ENCODE data around the gene RNF224.

Gene RNF224

DNA sequence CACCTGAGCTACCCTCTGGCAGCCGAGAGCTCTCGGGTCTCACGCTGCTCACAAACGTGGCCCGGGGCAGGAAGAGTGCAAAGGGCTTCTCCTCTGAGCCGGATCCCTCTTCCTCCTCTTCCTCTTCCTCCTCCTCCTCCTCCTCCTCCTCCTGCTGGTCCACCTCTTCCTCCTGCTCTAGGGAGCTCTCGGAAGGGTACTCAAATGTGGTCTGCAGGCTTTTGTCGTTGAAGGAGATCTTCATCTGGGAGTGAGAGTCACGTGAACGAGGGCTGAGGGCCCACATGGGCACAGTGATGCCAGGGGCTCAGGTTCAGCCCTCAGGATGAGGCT is 34.9 kb upstream of the RNF224 start:
- DNase-seq (ENCODE audit: low spot score): no peak

DNA sequence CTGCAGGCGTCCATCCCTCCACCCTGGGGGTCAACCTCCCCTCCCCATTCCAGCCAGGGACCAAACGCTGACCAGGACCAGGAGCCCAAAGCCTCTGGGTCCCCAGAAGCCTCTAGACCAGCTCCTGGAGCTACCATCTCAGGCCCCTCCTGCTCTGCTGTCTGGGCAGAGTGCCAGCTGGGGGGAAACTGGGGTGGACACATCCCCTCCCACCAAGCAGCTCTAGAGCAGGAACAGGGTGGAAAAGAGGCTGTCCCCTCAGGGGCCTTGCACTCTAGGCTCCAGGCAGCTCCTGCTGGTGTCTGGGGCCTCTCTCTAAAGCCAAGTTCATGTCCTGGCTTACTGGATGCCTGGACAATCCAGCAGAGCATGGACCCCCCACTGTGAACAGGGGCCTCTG is 34.4 kb upstream of the RNF224 start:
- no peak for DNase-seq (ENCODE audit: low spot score)

DNA sequence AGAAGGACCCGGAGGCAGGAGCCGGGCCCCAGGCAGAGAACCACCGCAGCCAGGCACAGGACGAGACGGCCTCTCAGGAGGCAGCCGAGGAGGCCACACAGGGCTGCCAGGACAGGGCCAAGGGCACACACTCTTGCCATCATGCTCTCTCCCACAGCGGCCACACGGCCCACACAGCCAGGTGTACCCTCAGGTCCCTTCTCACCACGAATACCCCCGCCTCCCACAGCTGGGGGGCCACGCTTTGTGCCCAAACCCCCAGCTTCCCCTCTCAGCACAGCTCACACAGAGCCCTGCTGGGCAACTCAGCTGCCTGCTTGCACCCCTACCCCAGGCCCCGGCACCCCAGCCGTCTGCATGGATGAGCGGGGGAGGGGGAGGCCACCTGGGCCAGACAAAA is 33.5 kb upstream of the RNF224 start:
- DNase-seq (ENCODE audit: low spot score): no peak

DNA sequence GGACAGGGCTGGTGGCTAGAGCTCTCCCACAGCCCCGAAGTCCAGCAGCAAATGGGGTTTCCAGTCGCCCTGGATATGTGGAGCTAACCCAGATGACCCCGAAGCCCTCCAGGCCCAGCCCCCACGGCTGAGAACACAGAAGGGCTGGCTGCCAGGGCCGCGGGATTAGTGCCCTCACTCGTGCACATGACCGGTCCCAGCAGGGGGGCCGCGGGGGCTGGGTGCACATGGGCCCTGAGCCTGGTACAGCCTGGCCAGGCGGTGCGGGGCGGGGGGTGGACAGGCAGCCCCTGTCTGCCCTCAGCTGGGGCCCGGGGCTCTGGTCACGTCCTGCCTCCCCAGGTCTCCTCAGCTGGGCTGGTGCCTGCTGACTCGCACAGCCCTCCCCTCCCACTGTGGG is 32.9 kb upstream of the RNF224 start:
- DNase-seq (ENCODE audit: low spot score): no peak

DNA sequence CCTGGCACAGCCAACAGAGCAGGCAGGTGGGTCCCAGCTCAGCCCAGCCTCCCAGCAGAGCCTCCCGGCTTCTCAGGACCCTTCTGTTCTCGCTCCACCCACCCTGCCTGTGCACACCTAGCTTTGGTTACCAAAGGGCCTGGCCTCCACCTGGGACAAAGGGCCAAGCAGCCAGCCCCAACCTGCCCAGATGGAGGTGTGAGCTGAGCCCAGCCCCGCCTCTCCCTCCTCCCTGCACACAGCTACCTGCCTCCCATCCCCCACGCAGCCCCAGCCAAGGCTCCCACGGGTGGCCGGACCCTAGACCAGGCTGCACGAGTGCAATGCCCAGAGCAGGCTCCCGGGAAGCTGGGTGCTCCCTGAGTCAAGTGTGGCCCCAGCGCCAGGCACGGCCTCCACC is 32.4 kb upstream of the RNF224 start:
- DNase-seq (ENCODE audit: low spot score): no peak

DNA sequence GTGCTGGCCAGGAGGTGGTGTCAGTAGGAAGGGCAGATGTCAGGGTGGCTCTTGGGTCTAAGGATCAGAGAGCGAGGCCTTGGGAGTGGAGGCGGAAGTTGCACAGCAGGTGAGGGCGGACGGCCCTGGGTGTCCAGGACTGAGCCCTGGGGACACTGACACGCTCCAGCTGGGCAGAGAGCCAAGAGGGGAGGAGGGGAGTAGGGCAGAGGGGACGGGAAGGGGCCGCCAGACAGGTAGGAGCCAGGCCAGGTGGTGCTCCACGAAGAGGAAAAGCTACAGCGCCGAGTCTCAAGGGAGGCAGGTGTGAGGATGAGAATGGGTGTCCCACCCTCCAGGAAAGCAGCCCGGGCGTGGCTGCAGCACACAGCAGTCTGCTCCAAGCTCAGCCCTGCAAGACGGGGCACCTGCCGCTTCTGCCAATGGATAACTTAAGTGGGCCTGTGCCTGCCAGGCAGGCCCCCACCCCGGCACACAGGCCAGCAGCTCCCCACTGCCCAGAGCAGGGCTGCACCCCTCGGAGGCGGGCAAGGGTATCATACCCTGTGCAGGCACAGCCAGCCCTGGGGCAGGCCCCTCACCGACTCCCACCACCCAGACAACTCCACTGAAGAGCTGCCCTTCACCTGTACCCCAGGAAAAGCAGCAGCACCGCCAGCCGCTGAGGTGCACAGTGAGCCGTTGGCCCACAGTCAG is 31.6 kb upstream of the RNF224 start:
- peak; percentile 47 for DNase-seq (ENCODE audit: low spot score)

DNA sequence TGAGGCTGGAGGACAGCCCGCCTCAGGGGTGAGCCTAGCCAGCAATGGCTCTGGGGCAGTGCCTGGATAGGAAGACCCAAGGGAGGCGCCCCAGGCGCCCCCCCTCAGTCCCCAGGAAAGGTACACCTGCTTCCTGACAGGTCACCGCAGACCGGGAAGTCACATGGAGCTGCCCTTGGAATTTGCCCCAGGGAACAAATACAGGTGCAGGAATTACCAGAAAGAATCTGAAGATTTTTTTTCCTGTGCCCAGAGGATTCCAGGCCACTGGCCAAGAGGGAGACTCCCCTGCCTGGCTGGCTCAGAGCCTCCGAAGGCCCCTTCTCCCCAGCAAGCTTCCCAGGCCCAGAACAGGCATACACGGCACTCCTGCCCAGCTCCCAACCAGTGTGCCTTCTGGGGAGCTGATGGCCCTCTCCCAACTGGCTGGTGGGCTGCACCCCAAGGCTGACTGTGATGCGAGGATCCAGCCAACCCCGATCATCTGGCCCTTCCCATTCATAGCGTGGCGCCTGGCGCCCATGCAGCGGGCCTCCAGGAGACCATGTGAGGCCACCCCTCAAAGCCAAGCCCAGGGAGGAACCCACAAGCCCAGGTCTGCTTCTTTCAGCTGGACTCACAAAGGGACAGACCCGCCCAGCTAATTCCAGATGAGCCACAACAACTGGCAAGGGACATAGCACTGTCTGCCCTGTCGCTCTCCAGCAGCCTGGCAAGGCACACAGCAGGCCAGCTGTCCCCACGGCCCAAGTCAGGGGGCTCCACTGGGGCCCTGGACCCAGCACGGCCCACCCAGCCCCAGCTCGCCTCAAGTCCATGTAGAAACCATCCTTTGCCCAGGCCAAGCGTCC is 29.0 kb upstream of the RNF224 start:
- peak; percentile 81 for DNase-seq (ENCODE audit: low spot score)

DNA sequence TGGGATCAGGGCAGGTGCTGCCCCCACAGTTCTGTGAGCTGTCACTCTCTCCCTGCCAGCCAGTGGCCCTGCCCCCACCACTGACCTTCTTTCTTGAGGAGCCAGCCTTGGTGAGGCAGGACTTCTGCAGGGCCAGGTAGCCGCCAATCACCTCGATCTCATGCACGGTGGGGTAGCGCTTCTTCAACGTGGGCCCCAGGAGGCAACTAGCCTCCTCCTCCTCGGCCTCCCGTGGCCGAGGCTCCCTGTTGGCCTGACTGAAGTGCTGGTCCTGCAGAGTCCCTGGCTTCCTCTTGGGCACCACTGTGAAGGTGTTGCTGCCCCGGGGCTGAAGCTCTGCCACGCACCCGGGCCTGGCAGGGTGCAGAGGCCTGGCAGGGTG is 28.4 kb upstream of the RNF224 start:
- DNase-seq (ENCODE audit: low spot score): no peak

DNA sequence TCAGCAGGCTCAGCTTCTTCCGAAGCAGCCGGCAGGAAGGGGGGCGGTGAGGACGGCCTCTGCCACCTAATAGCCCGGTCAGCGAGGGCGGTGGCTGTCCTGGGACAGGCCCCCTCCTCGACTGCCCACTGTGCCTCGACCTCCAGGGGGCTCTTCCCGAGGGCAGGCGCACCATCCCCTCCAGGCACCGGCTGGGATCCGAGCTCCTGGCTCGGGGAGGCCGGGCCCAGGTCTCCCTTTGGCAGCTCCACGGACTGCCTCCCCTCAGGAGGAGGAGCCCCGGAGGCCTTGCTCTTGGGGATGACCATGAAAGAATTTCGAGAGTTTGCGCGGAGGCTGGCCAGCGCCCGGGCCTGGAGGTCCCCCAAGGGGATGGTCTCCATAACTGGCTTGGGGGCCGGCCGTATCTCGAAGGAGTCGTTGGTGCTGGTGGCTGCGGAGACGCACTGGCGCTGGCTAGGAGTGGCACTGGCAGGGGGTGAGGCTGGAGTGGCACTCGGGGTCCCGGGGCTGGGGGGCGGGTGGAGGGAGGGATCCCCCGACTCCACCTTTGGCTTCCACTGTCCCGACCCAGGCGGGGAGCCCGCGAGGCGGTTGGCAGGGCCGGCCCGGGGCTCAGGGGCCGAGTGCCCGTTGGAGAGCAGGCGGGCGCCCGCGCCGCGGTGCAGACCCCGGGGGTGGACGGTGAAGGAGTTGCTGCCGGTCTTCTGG is 27.7 kb upstream of the RNF224 start:
- no peak for DNase-seq (ENCODE audit: low spot score)

DNA sequence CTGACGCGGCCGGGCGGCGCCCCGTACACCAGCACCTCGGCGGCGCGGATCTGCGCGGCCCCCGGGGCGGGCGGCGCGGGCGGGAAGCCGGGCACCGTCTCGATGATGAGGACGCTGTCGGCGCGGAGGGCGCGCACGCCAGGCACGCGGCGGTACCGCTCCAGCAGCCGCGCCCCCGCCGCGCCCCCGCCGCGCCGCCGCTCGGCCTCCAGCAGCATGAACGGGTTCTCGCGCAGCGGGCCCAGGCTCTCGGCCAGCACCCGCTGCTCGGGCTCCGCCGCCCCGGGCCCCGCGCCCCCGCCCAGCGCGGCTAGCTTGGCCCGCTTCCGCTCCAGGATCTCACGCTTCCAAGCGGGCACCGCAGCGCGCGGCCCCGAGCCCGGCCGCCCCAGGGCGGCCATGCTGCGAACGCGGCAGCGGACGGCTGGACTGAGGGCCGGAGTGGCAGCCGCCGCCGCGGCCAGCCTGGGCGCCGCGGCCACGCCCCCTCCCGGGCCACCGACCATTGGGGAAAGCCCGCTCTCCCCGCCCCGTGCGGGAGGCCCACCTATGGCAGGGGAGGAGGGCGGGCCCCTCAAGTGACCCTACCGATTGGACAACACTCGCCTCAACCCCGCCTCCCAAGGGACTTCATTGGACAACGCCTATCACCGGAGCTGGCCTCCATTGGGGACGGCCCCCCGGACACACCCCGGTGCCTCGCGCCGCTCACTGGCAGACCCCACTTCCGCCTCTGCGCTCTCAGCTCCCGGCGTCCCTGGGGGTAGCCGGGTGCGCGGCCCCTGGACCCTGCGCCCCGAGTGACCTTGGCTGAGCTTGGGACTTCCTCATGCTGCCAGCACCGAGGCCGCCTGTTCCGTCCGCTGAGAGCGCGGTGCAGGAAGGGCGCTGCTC is 26.7 kb upstream of the RNF224 start, which contains the start of gene TPRN:
Gene TPRN, minus strand, starts transcription at position 431 of the 894 bp plus-strand sequence. Its CDS starts 30 bp downstream, at position 401.
- peak; percentile 99 for DNase-seq (ENCODE audit: low spot score)

DNA sequence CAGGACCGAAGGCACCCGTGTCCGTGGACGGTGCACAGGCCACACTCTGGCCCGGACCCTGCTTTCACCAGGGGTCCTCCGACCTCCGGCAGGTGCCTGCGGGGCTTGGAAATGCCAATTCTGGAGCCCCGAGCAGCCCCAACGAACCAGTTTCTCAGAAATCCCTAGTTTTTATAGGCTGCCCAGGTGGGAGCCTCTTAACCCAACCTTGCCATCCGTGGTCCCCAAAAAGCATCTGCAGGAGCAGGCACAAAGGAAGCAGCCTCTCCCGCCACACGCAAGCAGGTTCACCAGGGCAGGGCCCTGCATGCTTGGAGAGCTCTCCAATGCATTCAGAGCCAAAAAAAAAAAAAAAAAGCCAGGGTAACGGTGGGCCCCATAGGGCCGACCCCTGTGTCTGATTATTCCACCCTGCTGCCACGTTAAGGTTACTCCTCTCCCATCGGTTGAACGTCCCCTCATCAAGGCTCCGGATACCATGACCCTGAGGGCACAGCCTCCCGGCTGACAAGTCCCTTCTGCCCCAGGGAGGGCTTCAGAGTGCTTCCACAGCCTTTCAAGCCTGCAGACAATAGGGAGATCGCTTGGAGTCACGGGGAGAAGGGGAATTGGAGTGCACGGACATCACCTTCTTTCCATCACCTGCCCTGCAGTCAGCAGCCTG is 26.0 kb upstream of the RNF224 start:
- no peak for DNase-seq (ENCODE audit: low spot score)

DNA sequence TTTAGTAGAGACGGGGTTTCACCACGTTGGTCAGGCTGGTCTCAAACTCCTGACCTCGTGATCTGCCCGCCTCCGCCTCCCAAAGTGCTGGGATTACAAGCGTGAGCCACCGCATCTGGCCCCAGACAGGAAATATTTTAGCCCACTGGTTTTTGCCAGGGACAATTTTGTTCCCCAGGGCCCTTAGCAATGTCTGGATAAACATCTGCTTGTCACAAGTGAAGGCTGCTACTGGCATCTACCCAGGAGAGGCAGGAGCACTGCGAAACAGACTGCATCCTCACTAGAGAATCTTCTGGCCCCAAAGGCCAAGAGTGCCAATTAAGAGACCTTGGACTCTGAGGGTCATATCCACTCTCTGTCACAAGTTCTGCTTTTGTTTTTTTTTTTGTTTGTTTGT is 24.3 kb upstream of the RNF224 start:
- DNase-seq (ENCODE audit: low spot score): no peak

DNA sequence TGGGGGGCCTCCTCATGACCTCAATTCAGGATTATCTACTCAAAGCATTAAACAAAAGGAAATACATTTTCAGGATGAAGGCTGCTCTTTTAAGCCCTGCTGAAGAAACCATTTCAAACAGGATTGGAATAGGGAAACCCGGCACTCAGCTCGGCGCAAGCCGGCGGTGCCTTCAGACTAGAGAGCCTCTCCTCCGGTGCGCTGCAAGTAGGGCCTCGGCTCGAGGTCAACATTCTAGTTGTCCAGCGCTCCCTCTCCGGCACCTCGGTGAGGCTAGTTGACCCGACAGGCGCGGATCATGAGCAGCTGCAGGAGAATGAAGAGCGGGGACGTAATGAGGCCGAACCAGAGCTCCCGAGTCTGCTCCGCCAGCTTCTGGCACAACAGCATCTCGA is 22.6 kb upstream of the RNF224 start:
- no peak for DNase-seq (ENCODE audit: low spot score)

DNA sequence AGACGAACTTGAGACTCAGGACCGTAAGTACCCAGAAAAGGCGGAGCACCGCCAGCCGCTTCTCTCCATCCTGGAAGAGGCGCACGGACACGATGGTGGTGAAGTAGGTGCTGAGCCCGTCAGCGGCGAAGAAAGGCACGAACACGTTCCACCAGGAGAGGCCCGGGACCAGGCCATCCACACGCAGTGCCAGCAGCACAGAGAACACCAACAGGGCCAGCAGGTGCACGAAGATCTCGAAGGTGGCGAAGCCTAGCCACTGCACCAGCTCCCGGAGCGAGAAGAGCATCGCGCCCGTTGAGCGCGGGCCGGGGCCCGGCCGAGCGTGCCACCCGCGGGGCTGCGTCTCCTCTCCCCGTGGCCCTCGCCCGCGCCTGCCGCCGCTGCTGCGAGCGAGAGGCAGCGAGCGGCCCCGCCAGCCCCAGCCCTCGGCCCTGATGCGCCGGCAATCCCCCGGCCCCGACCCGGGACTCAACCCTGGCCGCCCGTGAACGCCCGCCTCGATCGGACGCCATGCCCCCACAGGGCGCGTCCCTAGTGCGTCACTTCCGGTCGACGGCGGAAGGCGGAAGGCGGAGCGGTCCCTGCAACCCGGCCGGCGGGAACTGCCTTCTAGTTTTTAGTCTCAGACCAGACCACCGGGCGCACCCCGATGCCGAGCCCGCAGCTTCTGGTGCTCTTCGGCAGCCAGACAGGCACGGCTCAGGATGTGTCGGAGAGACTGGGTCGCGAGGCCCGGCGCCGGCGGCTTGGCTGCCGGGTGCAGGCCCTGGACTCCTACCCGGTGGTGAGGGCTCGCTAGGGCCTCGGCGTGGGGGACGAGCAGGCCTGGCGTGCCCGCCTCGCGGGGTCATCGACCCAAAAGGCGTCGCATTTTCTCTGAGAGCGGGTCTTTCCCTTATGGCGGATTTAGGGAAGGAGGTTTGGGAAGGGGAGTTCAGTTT is 21.9 kb upstream of the RNF224 start, which contains the start of the genes NDOR1 and TMEM203:
Gene NDOR1, plus strand, starts transcription at position 575 of the 944 bp plus-strand sequence. Its CDS starts 78 bp downstream, at position 653.
Gene TMEM203, minus strand, starts transcription at position 523 of the 944 bp plus-strand sequence. Its CDS starts 234 bp downstream, at position 289.
- peak; percentile 82 for DNase-seq (ENCODE audit: low spot score)

DNA sequence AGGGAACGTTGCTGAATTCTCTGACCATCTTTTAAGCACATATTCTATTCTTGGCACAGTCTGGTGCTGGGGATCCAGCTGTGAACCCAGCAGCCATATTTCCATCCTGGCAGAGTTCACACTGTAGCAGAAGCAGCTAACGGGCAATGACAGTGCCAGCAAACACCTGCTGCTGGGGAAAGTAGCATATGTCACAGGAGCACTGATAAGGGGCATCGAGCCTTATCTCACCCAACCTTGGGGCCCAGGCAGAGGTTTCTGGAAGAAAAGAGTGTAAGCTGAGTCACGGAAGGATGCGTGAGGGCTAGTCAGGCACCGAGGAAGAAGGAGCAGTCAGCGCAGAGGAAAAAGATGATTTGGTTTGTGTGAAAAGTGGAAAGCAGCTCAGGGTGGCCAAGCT is 20.7 kb upstream of the RNF224 start:
- DNase-seq (ENCODE audit: low spot score): no peak

DNA sequence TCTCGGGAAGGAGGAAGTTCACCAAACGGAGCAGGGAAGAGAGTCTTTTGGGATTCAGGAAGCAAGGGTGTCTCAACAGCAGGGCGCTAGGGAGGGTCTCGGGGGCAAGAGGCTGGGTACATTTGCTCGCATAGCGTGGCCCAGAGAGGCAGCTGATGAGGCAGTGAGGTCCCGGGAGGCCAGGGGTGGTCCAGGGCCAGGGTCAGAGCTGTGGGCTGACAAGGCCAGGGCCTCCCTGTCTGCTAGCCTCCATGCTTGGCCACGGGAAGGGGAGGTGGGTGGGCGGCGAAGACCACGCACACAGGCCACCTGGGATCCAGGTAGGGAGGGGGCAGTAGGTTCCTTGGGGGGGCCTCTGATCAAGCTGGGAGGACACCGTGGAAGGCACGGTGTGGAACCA is 15.8 kb upstream of the RNF224 start:
- DNase-seq (ENCODE audit: low spot score): no peak

DNA sequence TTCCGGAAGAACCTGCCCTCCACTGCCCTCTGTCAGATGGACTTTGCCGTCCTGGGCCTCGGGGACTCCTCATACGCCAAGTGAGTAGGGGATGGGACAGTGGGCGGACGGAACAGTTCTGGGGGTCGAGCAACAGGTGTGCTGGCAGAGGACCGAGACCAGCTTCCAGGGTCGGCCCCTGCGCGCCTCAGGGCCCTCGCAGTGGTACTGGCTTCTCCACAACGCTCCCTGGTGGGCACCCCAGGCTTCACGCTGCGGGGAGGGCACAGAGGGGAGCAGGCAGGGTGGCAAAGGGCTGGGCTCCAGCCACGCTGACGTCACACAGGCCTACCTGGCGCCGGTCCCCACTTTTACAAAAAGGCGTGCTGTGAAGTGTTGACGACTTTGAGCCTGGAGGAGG is 14.8 kb upstream of the RNF224 start:
- no peak for DNase-seq (ENCODE audit: low spot score)

DNA sequence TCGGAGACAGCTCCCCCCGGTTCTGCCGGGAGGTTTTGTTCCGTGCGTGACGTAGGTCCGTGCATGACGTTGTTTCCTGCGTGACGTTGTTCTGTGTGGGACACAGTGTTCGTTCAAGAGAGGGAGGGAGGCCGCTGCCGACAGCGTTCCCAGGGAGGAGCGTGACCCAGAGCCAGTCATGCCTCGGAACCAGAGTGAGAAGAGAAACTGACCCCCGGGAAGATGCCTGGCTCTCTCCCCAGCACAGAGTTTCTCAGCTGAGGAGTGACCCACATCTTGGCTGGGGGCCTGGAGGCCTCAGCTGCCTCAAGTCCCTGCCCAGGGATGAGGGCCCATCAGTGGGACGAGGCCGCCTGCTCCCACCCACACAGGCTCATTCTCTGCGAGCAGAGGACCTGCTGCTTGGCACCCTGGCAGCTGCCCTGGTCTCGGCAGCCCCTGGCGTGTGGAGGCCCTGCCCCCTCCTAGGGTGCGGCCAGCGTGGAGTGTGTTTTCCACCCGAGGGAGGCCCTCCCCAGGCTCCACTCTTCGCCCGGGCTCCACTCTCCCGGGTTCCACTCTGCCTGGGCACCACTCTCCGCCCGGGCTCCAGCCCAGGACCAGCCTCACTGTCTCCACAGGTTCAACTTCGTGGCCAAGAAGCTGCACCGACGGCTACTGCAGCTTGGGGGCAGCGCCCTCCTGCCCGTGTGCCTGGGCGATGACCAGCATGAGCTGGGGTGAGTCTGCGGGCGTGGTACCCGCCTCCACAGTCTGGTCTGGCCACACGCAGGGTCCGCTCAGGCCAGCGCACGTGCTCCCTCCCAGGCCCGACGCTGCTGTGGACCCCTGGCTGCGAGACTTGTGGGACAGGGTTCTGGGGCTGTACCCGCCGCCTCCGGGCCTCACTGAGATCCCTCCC is 13.9 kb upstream of the RNF224 start:
- no peak for DNase-seq (ENCODE audit: low spot score)

DNA sequence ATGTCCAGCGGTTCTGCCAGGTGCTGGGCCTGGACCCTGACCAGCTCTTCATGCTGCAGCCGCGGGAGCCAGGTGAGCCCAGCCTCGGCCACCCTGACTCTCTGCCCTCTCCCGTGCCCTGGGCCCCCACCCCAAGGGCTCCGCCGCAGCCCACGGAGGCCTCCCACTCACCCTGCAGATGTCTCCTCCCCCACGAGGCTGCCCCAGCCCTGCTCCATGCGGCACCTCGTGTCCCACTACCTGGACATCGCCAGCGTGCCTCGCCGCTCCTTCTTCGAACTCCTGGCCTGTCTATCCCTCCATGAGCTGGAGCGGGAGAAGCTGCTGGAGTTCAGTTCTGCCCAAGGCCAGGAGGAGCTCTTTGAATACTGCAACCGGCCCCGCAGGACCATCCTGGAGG is 12.7 kb upstream of the RNF224 start:
- DNase-seq (ENCODE audit: low spot score): no peak
